Subcutaneous abdominal adipose tissue (tissue), 5 donors: Measurements from ENCODE around the gene ZBTB43.
"Not testable (repeated sequence)": the region's sequence is repeated elsewhere in the genome, so short reads cannot be mapped to it uniquely, and the experiment has no call there.

Experiments used
- H3K27ac ChIP-seq: one replicate; pipeline ENCODE4 v1.7.0; 2013; ENCODE audit warnings: low read depth, mild to moderate bottlenecking, inconsistent platforms, low read length, moderate library complexity
- H3K27me3 ChIP-seq, 5 donors: one replicate each; pipeline ENCODE4 v1.7.0; 2013; ENCODE audit warnings: low read length in 5 of 5, inconsistent platforms in 1 of 5; ENCODE audit not compliant: control insufficient read depth in 5 of 5, insufficient read depth in 4 of 5
- H3K36me3 ChIP-seq, 5 donors: one replicate each; pipeline ENCODE4 v1.7.0; 2013; ENCODE audit warnings: low read length in 5 of 5; ENCODE audit not compliant: control insufficient read depth in 5 of 5, insufficient read depth in 5 of 5
- H3K4me1 ChIP-seq, 5 donors: one replicate each; pipeline ENCODE4 v1.7.0; 2013; ENCODE audit warnings: low read length in 5 of 5, mild to moderate bottlenecking in 3 of 5, moderate library complexity in 1 of 5; ENCODE audit not compliant: control insufficient read depth in 5 of 5, insufficient read depth in 5 of 5
- H3K4me3 ChIP-seq, 5 donors: one replicate each; pipeline ENCODE4 v1.7.0; 2013; ENCODE audit warnings: low read length in 5 of 5, low read depth in 1 of 5
- H3K9ac ChIP-seq, 5 donors: one replicate each; pipeline ENCODE4 v1.7.0; 2013; ENCODE audit warnings: low read length in 5 of 5, mild to moderate bottlenecking in 4 of 5, moderate library complexity in 3 of 5
- H3K9me3 ChIP-seq, 5 donors: one replicate each; pipeline ENCODE4 v1.7.0; 2013; ENCODE audit warnings: low read length in 5 of 5; ENCODE audit not compliant: control insufficient read depth in 5 of 5
- donor health status: healthy.
- donor health status: healthy.
- donor health status: healthy.
- donor health status: healthy.
- donor health status: healthy.

The ZBTB43 gene

DNA sequence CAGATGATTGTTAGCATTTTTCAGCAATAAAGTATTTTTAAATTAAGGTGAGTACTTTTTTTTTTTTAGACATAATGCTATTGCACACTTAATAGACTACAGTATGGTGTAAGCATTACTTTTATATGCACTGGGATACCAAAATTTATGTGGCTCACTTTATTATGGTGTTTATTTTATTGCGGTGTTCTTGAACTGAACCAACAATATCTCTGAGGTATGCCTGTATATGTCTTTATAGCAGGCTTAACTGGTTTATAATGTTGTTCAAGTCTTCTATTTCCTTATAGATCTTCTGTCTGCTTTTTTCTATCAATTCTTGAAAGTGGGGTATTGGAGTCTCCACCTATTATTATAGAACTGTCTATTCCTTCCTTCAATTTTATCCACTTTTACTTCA lies 18.0 kb downstream of the ZBTB43 start:
- Histone ChIP-seq H3K27me3 (no peaks in the 10 kb centered on the region), H3K27ac (no peak overlapping the region), H3K4me1 (peaks cover 0 to 5% (median 0%) of the 10 kb centered on the region in 5 donors), H3K36me3 (peaks cover 10 to 19% (median 16%) of the 10 kb centered on the region in 5 donors), H3K9me3 (peaks cover 0 to 15% (median 11%) of the 10 kb centered on the region in 5 donors), H3K4me3 (no peak overlapping the region), H3K9ac (no peak overlapping the region)

GRCh38 chr9:126824052-126824451 lies 19.2 kb downstream of the ZBTB43 start:
- not testable (repeated sequence) for H3K4me1 ChIP-seq, H3K27me3 ChIP-seq, H3K27ac ChIP-seq, H3K9me3 ChIP-seq, H3K4me3 ChIP-seq, H3K9ac ChIP-seq
- peaks cover 6 to 14% (median 12%) of the 10 kb centered on the region in 5 donors for H3K36me3 ChIP-seq

GRCh38 chr9:126827227-126827626 lies 22.4 kb downstream of the ZBTB43 start:
- Histone ChIP-seq H3K9me3 (no peaks in the 10 kb centered on the region), H3K27me3 (no peaks in the 10 kb centered on the region), H3K36me3 (peaks cover 3 to 23% (median 14%) of the 10 kb centered on the region in 5 donors), H3K4me3 (no peak overlapping the region), H3K27ac (no peak overlapping the region), H3K9ac (no peak overlapping the region), H3K4me1 (peaks cover 0 to 3% (median 0%) of the 10 kb centered on the region in 5 donors)

GRCh38 chr9:126829035-126829434 lies 24.2 kb downstream of the ZBTB43 start:
- H3K4me3 ChIP-seq: no peak overlapping the region
- H3K4me1 ChIP-seq: peaks cover 0 to 2% (median 0%) of the 10 kb centered on the region in 5 donors
- H3K9me3 ChIP-seq: no peaks in the 10 kb centered on the region
- peaks cover 9 to 37% (median 32%) of the 10 kb centered on the region in 5 donors for H3K36me3 ChIP-seq
- H3K9ac ChIP-seq: no peak overlapping the region
- H3K27me3 ChIP-seq: no peaks in the 10 kb centered on the region
- no peak overlapping the region for H3K27ac ChIP-seq

GRCh38 chr9:126830827-126831226 lies 26.0 kb downstream of the ZBTB43 start:
- Histone ChIP-seq H3K4me1 (peaks cover 0 to 2% (median 0%) of the 10 kb centered on the region in 5 donors), H3K36me3 (peaks cover 16 to 47% (median 41%) of the 10 kb centered on the region in 5 donors), H3K4me3 (no peak overlapping the region), H3K9ac (no peak overlapping the region), H3K27ac (no peak overlapping the region), H3K9me3 (no peaks in the 10 kb centered on the region), H3K27me3 (no peaks in the 10 kb centered on the region)

DNA sequence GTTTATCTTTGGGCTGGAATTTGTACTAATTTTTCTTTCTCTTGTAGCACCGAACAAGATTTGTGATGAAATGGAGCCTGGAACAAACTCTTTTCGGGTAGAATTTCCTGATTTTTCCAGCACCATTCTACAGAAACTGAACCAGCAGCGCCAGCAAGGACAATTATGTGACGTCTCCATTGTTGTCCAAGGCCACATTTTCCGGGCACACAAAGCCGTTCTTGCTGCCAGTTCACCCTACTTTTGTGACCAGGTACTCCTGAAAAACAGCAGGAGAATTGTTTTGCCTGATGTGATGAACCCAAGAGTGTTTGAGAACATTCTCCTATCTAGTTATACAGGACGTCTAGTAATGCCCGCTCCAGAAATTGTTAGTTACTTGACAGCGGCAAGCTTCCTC lies 27.6 kb downstream of the ZBTB43 start:
- Histone ChIP-seq H3K27ac (no peak overlapping the region), H3K27me3 (no peaks in the 10 kb centered on the region), H3K9me3 (no peaks in the 10 kb centered on the region), H3K4me1 (peaks cover 0 to 2% (median 0%) of the 10 kb centered on the region in 5 donors), H3K36me3 (peaks cover 16 to 50% (median 41%) of the 10 kb centered on the region in 5 donors), H3K4me3 (no peak overlapping the region), H3K9ac (no peak overlapping the region)

DNA sequence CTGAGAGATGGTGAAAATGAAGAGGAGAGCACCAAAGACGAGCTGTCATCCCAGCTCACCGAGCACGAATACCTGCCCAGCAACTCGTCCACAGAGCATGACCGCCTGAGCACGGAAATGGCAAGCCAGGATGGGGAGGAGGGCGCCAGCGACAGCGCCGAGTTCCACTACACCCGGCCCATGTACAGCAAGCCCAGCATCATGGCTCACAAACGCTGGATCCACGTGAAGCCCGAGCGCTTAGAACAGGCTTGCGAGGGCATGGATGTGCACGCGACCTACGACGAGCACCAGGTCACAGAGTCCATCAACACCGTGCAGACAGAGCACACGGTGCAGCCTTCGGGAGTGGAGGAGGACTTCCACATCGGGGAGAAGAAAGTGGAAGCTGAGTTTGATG lies 28.2 kb downstream of the ZBTB43 start:
- Histone ChIP-seq H3K9ac (no peak overlapping the region), H3K4me3 (no peak overlapping the region), H3K27ac (no peak overlapping the region), H3K36me3 (peaks cover 16 to 50% (median 41%) of the 10 kb centered on the region in 5 donors), H3K4me1 (peaks cover 0 to 2% (median 0%) of the 10 kb centered on the region in 5 donors), H3K9me3 (no peaks in the 10 kb centered on the region), H3K27me3 (no peaks in the 10 kb centered on the region)

- Histone ChIP-seq H3K9me3 (no peaks in the 10 kb centered on the region), H3K27ac (no peak overlapping the region), H3K27me3 (no peaks in the 10 kb centered on the region), H3K4me1 (peaks cover 0 to 5% (median 4%) of the 10 kb centered on the region in 5 donors), H3K4me3 (no peak overlapping the region), H3K36me3 (peaks cover 16 to 58% (median 45%) of the 10 kb centered on the region in 5 donors), H3K9ac (no peak overlapping the region)
These were observed 29.0 kb downstream of the ZBTB43 start for GRCh38 chr9:126833710-126834345.

DNA sequence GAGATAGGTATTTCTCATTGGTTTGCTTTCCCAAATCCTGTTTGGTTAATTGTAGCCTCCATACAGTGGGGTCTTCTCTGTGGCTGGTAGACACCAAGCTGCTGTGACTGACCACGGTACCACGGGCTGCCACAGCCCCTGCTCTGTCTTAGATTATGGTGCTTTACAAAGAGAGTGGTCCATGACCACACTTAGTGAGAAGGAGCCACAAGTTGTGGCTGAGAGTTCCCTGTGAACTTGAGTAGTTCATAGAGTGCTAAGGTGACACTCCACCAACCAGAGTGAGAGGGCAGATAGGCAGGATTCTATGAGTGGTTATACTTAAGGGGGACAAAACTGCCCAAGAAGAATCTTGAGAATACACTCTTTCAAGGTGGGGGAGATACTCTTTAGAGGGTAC lies 29.8 kb downstream of the ZBTB43 start:
- Histone ChIP-seq H3K4me3 (no peak overlapping the region), H3K4me1 (peaks cover 0 to 5% (median 4%) of the 10 kb centered on the region in 5 donors), H3K27me3 (no peaks in the 10 kb centered on the region), H3K36me3 (peaks cover 16 to 60% (median 49%) of the 10 kb centered on the region in 5 donors), H3K27ac (no peak overlapping the region), H3K9ac (no peak overlapping the region), H3K9me3 (no peaks in the 10 kb centered on the region)

DNA sequence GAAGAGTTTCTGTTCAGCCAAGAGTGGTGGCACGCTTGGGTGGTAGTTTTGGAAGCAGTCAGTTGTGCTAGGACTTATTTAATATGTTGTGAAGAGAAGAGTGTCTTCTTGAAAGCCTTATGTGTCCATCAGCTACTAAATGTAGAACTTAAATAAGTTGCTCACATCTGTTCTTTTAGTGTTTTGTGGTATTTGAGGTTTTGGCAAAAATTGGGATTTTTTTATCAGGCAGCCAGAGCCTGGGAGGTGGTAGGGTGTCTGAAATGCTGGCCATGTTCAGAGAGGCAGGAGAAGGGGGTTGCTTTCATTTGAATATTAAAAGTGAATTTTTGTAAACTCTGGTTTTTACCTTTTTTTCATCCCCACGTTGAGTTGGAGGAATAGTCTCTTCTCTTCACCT lies 31.4 kb downstream of the ZBTB43 start:
- no peaks in the 10 kb centered on the region for H3K27me3 ChIP-seq
- H3K9ac ChIP-seq: no peak overlapping the region
- peaks cover 2 to 8% (median 4%) of the 10 kb centered on the region in 5 donors for H3K4me1 ChIP-seq
- H3K9me3 ChIP-seq: no peaks in the 10 kb centered on the region
- no peak overlapping the region for H3K27ac ChIP-seq
- H3K4me3 ChIP-seq: no peak overlapping the region
- peaks cover 16 to 50% (median 42%) of the 10 kb centered on the region in 5 donors for H3K36me3 ChIP-seq
